ENCODE measurements around the gene BCDIN3D. TPM values are rescaled to one million over a fixed set of nuclear protein-coding genes. Genes with fewer than 3 reads are reported as not detected.

The BCDIN3D gene
- total and polyA plus RNA-seq, 2 of the 8 experiments (the other 6 are each of a cell fraction or from before 2014, with no cell fraction given) = 1.6 to 2.4 TPM

- peaks cover 0 to 7% of the 10 kb centered on the region in 2 experiments; a peak in 1 of 4 replicates for H3K9me3 ChIP-seq (ENCODE audit: insufficient read depth in 2 of 2, low read depth in 1 of 2, low read length in 1 of 2)
- H3K79me2 ChIP-seq (ENCODE audit: control insufficient read depth in 1 of 2, insufficient read depth in 2 of 2, low read length in 2 of 2) = no peaks in the 10 kb centered on the region
- 0 out of 2 replicates have a peak overlapping the region, but pooled peaks have one; percentile 16 for H2BK5ac ChIP-seq (ENCODE audit: low read depth, low read length)
- peaks cover 3% of the 10 kb centered on the region; the same call in 1 of the 2 replicates for H3K23me2 ChIP-seq (ENCODE audit: low read depth, low read length)
- no peak overlapping the region for H3K23ac ChIP-seq (ENCODE audit: insufficient read length)
- FAIRE-seq (no peak), DNase-seq (ENCODE audit: low read depth in 1 of 2, low spot score in 2 of 2) (no peak)
- H3K36me3 ChIP-seq (ENCODE audit: control insufficient read depth in 2 of 4, insufficient read depth in 4 of 4, low read length in 3 of 4) = no peaks in the 10 kb centered on the region
- no peak overlapping the region for H2BK15ac ChIP-seq (ENCODE audit: low read length)
- H3K27ac ChIP-seq (ENCODE audit: low read depth, low read length) = no peak overlapping the region
- no peak overlapping the region for H3K14ac ChIP-seq (ENCODE audit: insufficient read length)
- no peaks in the 10 kb centered on the region; a peak in 1 of 7 replicates for H3K27me3 ChIP-seq (replicated peaks in 1 of 4; ENCODE audit: control insufficient read depth in 3 of 4, extremely low read depth in 1 of 4, insufficient read depth in 3 of 4, low read length in 3 of 4)
- no peak overlapping the region for H2BK120ac ChIP-seq (replicated peaks; ENCODE audit: low read depth, low read length)
- H4K8ac ChIP-seq (ENCODE audit: extremely low read depth, insufficient read depth, low read length) = no peak overlapping the region; the same call in 1 of the 2 replicates
- no peak overlapping the region for H3K9ac ChIP-seq (replicated peaks in 1 of 4; ENCODE audit: extremely low read depth in 1 of 4, low read depth in 3 of 4, low read length in 3 of 4)
- H3K4me2 ChIP-seq (ENCODE audit: insufficient read depth in 1 of 2, low read depth in 2 of 2, low read length in 2 of 2) = peak overlapping the region; percentile 25 to 51; a peak in 2 of 4 replicates
- H3K79me1 ChIP-seq (ENCODE audit: low read depth, low read length) = no peaks in the 10 kb centered on the region; the same call in 1 of the 2 replicates
- no peak overlapping the region for H3K4me3 ChIP-seq (ENCODE audit: extremely low read depth in 1 of 4, insufficient read depth in 2 of 4, low read depth in 3 of 4, low read length in 4 of 4)
- no peak overlapping the region for H2BK12ac ChIP-seq (ENCODE audit: low read depth, low read length)
- H4K91ac ChIP-seq (replicated peaks; ENCODE audit: insufficient read length, low read length) = peak overlapping the region; percentile 42
- peaks cover 0 to 11% of the 10 kb centered on the region in 2 experiments for H4K20me1 ChIP-seq (replicated peaks in 1 of 2; ENCODE audit: control insufficient read depth in 1 of 2, insufficient read depth in 2 of 2, low read length in 2 of 2)
- 64% methylated on average over 9 of the region's 9 CpGs; no CpG with 5 or more reads in 1 of the 2 experiments for WGBS, 2 experiments (ENCODE audit: extremely low coverage in 1 of 2, insufficient coverage in 1 of 2, insufficient read length in 1 of 2, insufficient replicate concordance in 2 of 2, low coverage in 1 of 2, low lambda C conversion rate in 2 of 2, missing lambda C conversion rate in 1 of 2)
- no peak overlapping the region for H4K5ac ChIP-seq (ENCODE audit: insufficient read length, low read depth, low read length)
- no peak overlapping the region for H3K56ac ChIP-seq (replicated peaks; ENCODE audit: insufficient read length, low read depth, low read length)
- peak overlapping the region; percentile 1; the same call in 1 of the 2 replicates for H3K18ac ChIP-seq (ENCODE audit: extremely low read depth, low read length)
- no peak overlapping the region for H2AK5ac ChIP-seq (ENCODE audit: low read depth, low read length)
- no peak overlapping the region for H3K4ac ChIP-seq (replicated peaks; ENCODE audit: insufficient read length, low read depth, low read length)
- H3K4me1 ChIP-seq (replicated peaks in 1 of 4; ENCODE audit: control insufficient read depth in 3 of 4, insufficient read depth in 4 of 4, low read length in 3 of 4) = peaks cover 0 to 29% (median 13%) of the 10 kb centered on the region in 4 experiments; a peak in 6 of 7 replicates
- no peak overlapping the region for H2BK20ac ChIP-seq (ENCODE audit: low read length)
- ChIA-PET CTCF (ENCODE audit: partially characterized antibody) (interaction anchor here (0.7 to 5.0 kb wide), 15 partner anchors 10 to 176 kb away, joined by 3 to 35 read pairs (median 3); no protein-coding TSS in a partner anchor), POLR2A (ENCODE audit: partially characterized antibody) (interaction anchor here (0.8 to 2.8 kb wide), 5 partner anchors 10 to 51 kb away, joined by 3 to 8 read pairs (median 3); no protein-coding TSS in a partner anchor)
- 0 out of 2 replicates have a peak overlapping the region, but pooled peaks have one; percentile 11 for H2AFZ ChIP-seq (ENCODE audit: low read length)
- TF ChIP-seq CBX5 (IDR thresholded peaks at IDR 0.05; ENCODE audit: low read depth, low read length) = no peak
- TF ChIP-seq, protein P1, sequence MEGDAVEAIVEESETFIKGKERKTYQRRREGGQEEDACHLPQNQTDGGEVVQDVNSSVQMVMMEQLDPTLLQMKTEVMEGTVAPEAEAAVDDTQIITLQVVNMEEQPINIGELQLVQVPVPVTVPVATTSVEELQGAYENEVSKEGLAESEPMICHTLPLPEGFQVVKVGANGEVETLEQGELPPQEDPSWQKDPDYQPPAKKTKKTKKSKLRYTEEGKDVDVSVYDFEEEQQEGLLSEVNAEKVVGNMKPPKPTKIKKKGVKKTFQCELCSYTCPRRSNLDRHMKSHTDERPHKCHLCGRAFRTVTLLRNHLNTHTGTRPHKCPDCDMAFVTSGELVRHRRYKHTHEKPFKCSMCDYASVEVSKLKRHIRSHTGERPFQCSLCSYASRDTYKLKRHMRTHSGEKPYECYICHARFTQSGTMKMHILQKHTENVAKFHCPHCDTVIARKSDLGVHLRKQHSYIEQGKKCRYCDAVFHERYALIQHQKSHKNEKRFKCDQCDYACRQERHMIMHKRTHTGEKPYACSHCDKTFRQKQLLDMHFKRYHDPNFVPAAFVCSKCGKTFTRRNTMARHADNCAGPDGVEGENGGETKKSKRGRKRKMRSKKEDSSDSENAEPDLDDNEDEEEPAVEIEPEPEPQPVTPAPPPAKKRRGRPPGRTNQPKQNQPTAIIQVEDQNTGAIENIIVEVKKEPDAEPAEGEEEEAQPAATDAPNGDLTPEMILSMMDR (IDR thresholded peaks at IDR 0.05; ENCODE audit: control extremely low read depth in 1 of 3, insufficient read depth in 1 of 3, low read depth in 1 of 3, low read length in 3 of 3) = peak in 1 of 3 experiments; percentile 39; a peak in 1 of 4 replicates
- no peak for TF ChIP-seq TBP (IDR thresholded peaks at IDR 0.05; ENCODE audit: low read depth, low read length)
- TF ChIP-seq RBBP5 (IDR thresholded peaks at IDR 0.05; ENCODE audit: borderline replicate concordance, low read depth, low read length) = no peak
- TF ChIP-seq RAD21 (IDR thresholded peaks at IDR 0.05 in 1 of 2, conservative IDR thresholded peaks at IDR 0.05 in 1 of 2; ENCODE audit: low read depth in 2 of 2, low read length in 2 of 2) = peak in 1 of 2 experiments; percentile 32; a peak in 2 of 4 replicates
Observed at GRCh38 chr12:49882851-49883464, 40.1 kb upstream of the BCDIN3D start.

All from H1 (cell line).